ENCODE measurements around the gene CDK7. TPM values are rescaled to one million over a fixed set of nuclear protein-coding genes. Genes with fewer than 3 reads are reported as not detected.
"Not testable (repeated sequence)": the region's sequence is repeated elsewhere in the genome, so short reads cannot be mapped to it uniquely, and the experiment has no call there.

Gene CDK7
- 22.7 TPM for polyA plus RNA-seq (ENCODE audit: insufficient read length)

- peak; percentile 94 for DNase-seq
These were observed at the start of gene CDK7 for GRCh38 chr5:69234457-69235268. TSS of gene CDK7 (plus strand) at chr5:69234886. CDS start at chr5:69234976, 90 bp downstream.

GRCh38 chr5:69187342-69187741 is 47.3 kb upstream of the CDK7 start:
- no peak for DNase-seq

- DNase-seq = no peak
These were observed 45.9 kb upstream of the CDK7 start for GRCh38 chr5:69188811-69189161.

GRCh38 chr5:69189162-69190086 is 45.3 kb upstream of the CDK7 start, which contains the start of gene CENPH:
TSS of gene CENPH (plus strand) at chr5:69189583. CDS start at chr5:69189635, 52 bp downstream.
- peak; percentile 91 for DNase-seq

GRCh38 chr5:69202497-69202896 is 32.2 kb upstream of the CDK7 start:
- DNase-seq = no peak

GRCh38 chr5:69206528-69207190 is 28.0 kb upstream of the CDK7 start:
- DNase-seq = no peak

- no peak for DNase-seq
These were observed 25.1 kb upstream of the CDK7 start for GRCh38 chr5:69209602-69210001.

GRCh38 chr5:69211200-69211599 is 23.5 kb upstream of the CDK7 start:
- no peak for DNase-seq

- no peak for DNase-seq
These were observed 22.7 kb upstream of the CDK7 start for GRCh38 chr5:69212022-69212421.

- no peak for DNase-seq
These were observed 21.0 kb upstream of the CDK7 start for GRCh38 chr5:69213513-69214215.

GRCh38 chr5:69217151-69217511 is 17.6 kb upstream of the CDK7 start:
- no peak for DNase-seq

GRCh38 chr5:69217548-69218526 is 16.8 kb upstream of the CDK7 start:
- peak; percentile 94 for DNase-seq

- DNase-seq = no peak
These were observed 14.7 kb upstream of the CDK7 start for GRCh38 chr5:69219939-69220338.

- DNase-seq = not testable (repeated sequence)
These were observed 14.3 kb upstream of the CDK7 start for GRCh38 chr5:69220371-69220770.

- not testable (repeated sequence) for DNase-seq
These were observed 13.9 kb upstream of the CDK7 start for GRCh38 chr5:69220833-69221232.

- no peak for DNase-seq
These were observed 10.2 kb upstream of the CDK7 start for GRCh38 chr5:69224520-69224919.

GRCh38 chr5:69225860-69226259 is 8.8 kb upstream of the CDK7 start:
- DNase-seq = no peak

GRCh38 chr5:69230181-69230580 is 4.5 kb upstream of the CDK7 start:
- DNase-seq = no peak

- no peak for DNase-seq
These were observed 3.4 kb upstream of the CDK7 start for GRCh38 chr5:69231281-69231680.

GRCh38 chr5:69231851-69232250 is 2.8 kb upstream of the CDK7 start:
- no peak for DNase-seq

GRCh38 chr5:69236733-69237132 is 2.0 kb downstream of the CDK7 start:
- DNase-seq = not testable (repeated sequence)
